ENCODE results near the gene PRPF19. TPM values are rescaled to one million over a fixed set of nuclear protein-coding genes. Genes with fewer than 3 reads are reported as not detected.

PRPF19 gene
- total and polyA plus RNA-seq, 10 of the 15 experiments (the other 5 are each of a cell fraction or from before 2014, with no cell fraction given): 8.7 to 170 (median 61.3) TPM

DNA sequence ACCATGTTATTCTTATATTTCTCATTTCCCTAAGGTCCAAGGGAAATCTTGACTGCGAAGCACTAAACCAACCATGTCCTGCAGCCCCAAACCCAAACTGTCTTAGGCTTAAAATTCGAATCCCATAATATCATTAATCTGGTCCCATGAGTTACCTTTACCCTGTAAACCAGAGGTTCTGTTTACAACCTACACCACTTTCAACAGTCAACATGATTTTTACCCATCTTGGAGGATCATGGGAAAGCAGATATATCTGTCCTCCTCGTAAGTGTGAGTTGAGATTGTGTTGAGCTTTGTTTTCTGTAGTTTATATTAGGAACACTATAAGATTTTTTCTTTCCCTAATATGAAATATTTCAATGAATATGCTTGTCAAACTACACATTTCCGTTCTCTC lies 6.4 kb downstream of the PRPF19 start:
- WGBS (ENCODE audit: insufficient coverage, insufficient replicate concordance, low lambda C conversion rate, missing lambda C conversion rate): 28% methylated on average over 4 of the region's 4 CpGs
- Histone ChIP-seq H3K4me2 (ENCODE audit: control insufficient read depth, insufficient read depth) (no peak overlapping the region), H3K27me3 (replicated peaks in 1 of 2; ENCODE audit: control insufficient read depth in 2 of 2, insufficient read depth in 2 of 2, low read length in 1 of 2) (no peaks in the 10 kb centered on the region), H3K36me3 (ENCODE audit: control insufficient read depth in 2 of 2, insufficient read depth in 2 of 2, low read length in 1 of 2) (peaks cover 28 to 50% of the 10 kb centered on the region in 2 experiments), H3K9me3 (replicated peaks; ENCODE audit: control insufficient read depth, insufficient read depth, low read length) (no peaks in the 10 kb centered on the region), H3K4me3 (no peak overlapping the region), H3K79me2 (ENCODE audit: control insufficient read depth, insufficient read depth, low read length) (peaks cover 21% of the 10 kb centered on the region), H4K20me1 (ENCODE audit: control insufficient read depth, insufficient read depth) (peaks cover 10% of the 10 kb centered on the region), H2AFZ (ENCODE audit: control insufficient read depth, low read depth, low read length) (no peak overlapping the region), H3K4me1 (ENCODE audit: control insufficient read depth, insufficient read depth, low read length) (peaks cover 4% of the 10 kb centered on the region), H3K27ac (ENCODE audit: control insufficient read depth, insufficient read depth) (no peak overlapping the region), H3K9ac (ENCODE audit: control insufficient read depth, insufficient read depth, low read length) (no peak overlapping the region)
- ChIA-PET POLR2A (no interaction called here), RAD21 (ENCODE audit: unreplicated experiment) (interaction anchor here (1.1 to 2.6 kb wide), 7 partner anchors 13 to 229 kb away, joined by 3 to 12 read pairs (median 4); partner anchors contain the start of gene TMEM109), SMC1A (ENCODE audit: uncharacterized antibody, unreplicated experiment) (interaction anchor here (0.6 to 8.0 kb wide), 15 partner anchors 9 to 267 kb away, joined by 3 to 57 read pairs (median 4); partner anchors contain the start of gene TMEM109), CTCF (interaction anchor here (0.6 to 11.5 kb wide), 32 partner anchors 8 to 535 kb away, joined by 3 to 135 read pairs (median 6); partner anchors contain the start of genes PTGDR2 and TMEM109)
- no peak for DNase-seq (ENCODE audit: low read depth, low spot score)
- intact Hi-C loops (cut with micrococcal nuclease; ENCODE audit: unreplicated experiment): loop anchor here (1.0 to 5.0 kb wide), 4 partner anchors 55 to 198 kb away; no protein-coding TSS in a partner anchor
- TF ChIP-seq RB1 (IDR thresholded peaks at IDR 0.05; ENCODE audit: borderline replicate concordance): no peak
- ATAC-seq: no peak
- FAIRE-seq: no peak
- in situ Hi-C loops (cut with MboI): loop anchor here (5.0 kb wide), 1 partner anchor 63 kb away; no protein-coding TSS in a partner anchor
- BruUV-seq (replicated peaks): no TSS peak

DNA sequence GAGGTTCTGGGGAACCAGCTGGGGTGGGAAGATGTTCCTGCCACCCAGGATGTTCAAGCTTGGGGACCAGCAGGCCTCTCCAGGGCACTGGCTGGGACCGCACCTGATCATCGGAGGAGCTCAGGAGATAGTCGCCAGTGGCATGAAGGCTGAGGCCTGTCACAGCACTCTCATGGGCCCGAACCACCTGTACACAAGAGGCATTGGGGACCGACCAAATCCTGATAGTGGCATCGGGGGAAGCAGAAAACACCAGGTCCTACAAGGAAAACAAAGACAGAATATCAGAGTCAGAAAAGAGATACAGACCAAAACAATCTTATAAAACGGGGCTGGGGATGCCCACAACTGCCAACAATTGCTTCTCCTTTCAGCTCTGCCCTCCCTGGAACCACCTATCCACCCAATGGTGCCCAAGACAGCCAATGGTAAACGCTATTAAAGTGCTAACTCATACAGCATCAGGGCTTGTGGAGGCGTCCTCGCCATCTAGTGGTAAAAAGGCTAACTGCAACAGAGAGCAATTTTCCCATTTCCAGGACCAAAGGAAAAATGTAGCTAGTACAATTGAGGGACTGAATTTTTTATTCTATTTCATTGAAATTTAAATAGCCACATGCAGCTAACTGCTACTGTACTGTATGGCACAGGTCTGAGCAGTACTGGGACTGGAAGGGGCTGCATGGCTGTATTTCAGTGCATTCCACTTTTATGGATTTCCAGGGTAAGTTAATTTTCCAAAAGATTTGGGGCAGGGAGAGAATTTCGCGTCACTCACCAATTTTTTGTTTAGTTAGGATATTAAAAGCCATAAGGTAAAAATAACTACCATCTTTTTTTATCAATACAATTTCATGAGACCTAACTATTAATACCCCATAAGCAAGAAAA lies 7.1 kb downstream of the PRPF19 start:
- Histone ChIP-seq H3K9ac (ENCODE audit: control insufficient read depth, insufficient read depth, low read length) (no peak overlapping the region), H3K4me1 (ENCODE audit: control insufficient read depth, insufficient read depth, low read length) (no peaks in the 10 kb centered on the region; the same call in 1 of the 2 replicates), H3K4me2 (ENCODE audit: control insufficient read depth, insufficient read depth) (no peak overlapping the region), H3K36me3 (ENCODE audit: control insufficient read depth in 2 of 2, insufficient read depth in 2 of 2, low read length in 1 of 2) (peaks cover 30 to 52% of the 10 kb centered on the region in 2 experiments), H3K9me3 (replicated peaks; ENCODE audit: control insufficient read depth, insufficient read depth, low read length) (no peaks in the 10 kb centered on the region), H2AFZ (ENCODE audit: control insufficient read depth, low read depth, low read length) (no peak overlapping the region), H3K4me3 (no peak overlapping the region), H3K27ac (ENCODE audit: control insufficient read depth, insufficient read depth) (no peak overlapping the region), H3K27me3 (replicated peaks in 1 of 2; ENCODE audit: control insufficient read depth in 2 of 2, insufficient read depth in 2 of 2, low read length in 1 of 2) (no peaks in the 10 kb centered on the region), H4K20me1 (ENCODE audit: control insufficient read depth, insufficient read depth) (peaks cover 9% of the 10 kb centered on the region), H3K79me2 (ENCODE audit: control insufficient read depth, insufficient read depth, low read length) (peaks cover 14% of the 10 kb centered on the region)
- SMC1A ChIA-PET (ENCODE audit: uncharacterized antibody, unreplicated experiment): interaction anchor here (0.6 to 8.0 kb wide), 18 partner anchors 8 to 288 kb away, joined by 3 to 57 read pairs (median 4); partner anchors contain the start of gene TMEM109
- 41% methylated on average over 12 of the region's 12 CpGs for WGBS (ENCODE audit: insufficient coverage, insufficient replicate concordance, low lambda C conversion rate, missing lambda C conversion rate)
- in situ Hi-C loops (cut with MboI): loop anchor here (5.0 kb wide), 1 partner anchor 62 kb away; no protein-coding TSS in a partner anchor
- intact Hi-C loops (cut with micrococcal nuclease; ENCODE audit: unreplicated experiment): loop anchor here (1.0 to 5.0 kb wide), 4 partner anchors 54 to 197 kb away; no protein-coding TSS in a partner anchor
- POLR2A ChIA-PET: no interaction called here
- DNase-seq (ENCODE audit: low read depth, low spot score) (no peak), ATAC-seq (peak; percentile 93), FAIRE-seq (peak; percentile 52)
- RAD21 ChIA-PET (ENCODE audit: unreplicated experiment): interaction anchor here (1.1 to 2.6 kb wide), 8 partner anchors 12 to 230 kb away, joined by 3 to 12 read pairs (median 4); partner anchors contain the start of gene TMEM109
- CTCF ChIA-PET: interaction anchor here (0.6 to 11.5 kb wide), 33 partner anchors 9 to 634 kb away, joined by 3 to 135 read pairs (median 6); partner anchors contain the start of genes PTGDR2 and TMEM109
- BruUV-seq (replicated peaks): no TSS peak
- TF ChIP-seq IKZF2 (IDR thresholded peaks at IDR 0.05) (peak; percentile 65 to 81; a peak in 3 of 4 replicates), YY1 (IDR thresholded peaks at IDR 0.05; ENCODE audit: low read depth, low read length) (peak; percentile 55; the same call in 1 of the 2 replicates), IRF4 (IDR thresholded peaks at IDR 0.05; ENCODE audit: low read depth, low read length) (no peak), TARDBP (IDR thresholded peaks at IDR 0.05; ENCODE audit: borderline replicate concordance) (no peak), SMC3 (IDR thresholded peaks at IDR 0.05; ENCODE audit: borderline replicate concordance, low read length) (peak; percentile 85)
- TF ChIP-seq, protein P1, sequence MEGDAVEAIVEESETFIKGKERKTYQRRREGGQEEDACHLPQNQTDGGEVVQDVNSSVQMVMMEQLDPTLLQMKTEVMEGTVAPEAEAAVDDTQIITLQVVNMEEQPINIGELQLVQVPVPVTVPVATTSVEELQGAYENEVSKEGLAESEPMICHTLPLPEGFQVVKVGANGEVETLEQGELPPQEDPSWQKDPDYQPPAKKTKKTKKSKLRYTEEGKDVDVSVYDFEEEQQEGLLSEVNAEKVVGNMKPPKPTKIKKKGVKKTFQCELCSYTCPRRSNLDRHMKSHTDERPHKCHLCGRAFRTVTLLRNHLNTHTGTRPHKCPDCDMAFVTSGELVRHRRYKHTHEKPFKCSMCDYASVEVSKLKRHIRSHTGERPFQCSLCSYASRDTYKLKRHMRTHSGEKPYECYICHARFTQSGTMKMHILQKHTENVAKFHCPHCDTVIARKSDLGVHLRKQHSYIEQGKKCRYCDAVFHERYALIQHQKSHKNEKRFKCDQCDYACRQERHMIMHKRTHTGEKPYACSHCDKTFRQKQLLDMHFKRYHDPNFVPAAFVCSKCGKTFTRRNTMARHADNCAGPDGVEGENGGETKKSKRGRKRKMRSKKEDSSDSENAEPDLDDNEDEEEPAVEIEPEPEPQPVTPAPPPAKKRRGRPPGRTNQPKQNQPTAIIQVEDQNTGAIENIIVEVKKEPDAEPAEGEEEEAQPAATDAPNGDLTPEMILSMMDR (IDR thresholded peaks at IDR 0.05 in 2 of 3, conservative IDR thresholded peaks at IDR 0.05 in 1 of 3; ENCODE audit: control insufficient read depth in 2 of 3, extremely low read depth in 1 of 3, insufficient read depth in 1 of 3, low read depth in 3 of 3, low read length in 3 of 3): peak; percentile 85 to 98 (median 94)
- TF ChIP-seq, protein P2, sequence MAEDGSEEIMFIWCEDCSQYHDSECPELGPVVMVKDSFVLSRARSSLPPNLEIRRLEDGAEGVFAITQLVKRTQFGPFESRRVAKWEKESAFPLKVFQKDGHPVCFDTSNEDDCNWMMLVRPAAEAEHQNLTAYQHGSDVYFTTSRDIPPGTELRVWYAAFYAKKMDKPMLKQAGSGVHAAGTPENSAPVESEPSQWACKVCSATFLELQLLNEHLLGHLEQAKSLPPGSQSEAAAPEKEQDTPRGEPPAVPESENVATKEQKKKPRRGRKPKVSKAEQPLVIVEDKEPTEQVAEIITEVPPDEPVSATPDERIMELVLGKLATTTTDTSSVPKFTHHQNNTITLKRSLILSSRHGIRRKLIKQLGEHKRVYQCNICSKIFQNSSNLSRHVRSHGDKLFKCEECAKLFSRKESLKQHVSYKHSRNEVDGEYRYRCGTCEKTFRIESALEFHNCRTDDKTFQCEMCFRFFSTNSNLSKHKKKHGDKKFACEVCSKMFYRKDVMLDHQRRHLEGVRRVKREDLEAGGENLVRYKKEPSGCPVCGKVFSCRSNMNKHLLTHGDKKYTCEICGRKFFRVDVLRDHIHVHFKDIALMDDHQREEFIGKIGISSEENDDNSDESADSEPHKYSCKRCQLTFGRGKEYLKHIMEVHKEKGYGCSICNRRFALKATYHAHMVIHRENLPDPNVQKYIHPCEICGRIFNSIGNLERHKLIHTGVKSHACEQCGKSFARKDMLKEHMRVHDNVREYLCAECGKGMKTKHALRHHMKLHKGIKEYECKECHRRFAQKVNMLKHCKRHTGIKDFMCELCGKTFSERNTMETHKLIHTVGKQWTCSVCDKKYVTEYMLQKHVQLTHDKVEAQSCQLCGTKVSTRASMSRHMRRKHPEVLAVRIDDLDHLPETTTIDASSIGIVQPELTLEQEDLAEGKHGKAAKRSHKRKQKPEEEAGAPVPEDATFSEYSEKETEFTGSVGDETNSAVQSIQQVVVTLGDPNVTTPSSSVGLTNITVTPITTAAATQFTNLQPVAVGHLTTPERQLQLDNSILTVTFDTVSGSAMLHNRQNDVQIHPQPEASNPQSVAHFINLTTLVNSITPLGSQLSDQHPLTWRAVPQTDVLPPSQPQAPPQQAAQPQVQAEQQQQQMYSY (CRISPR knock-in tag; IDR thresholded peaks at IDR 0.05): no peak

All from GM12878 (cell line).